GM12878 (cell line): ENCODE measurements around the gene RAET1E. TPM values are rescaled to one million over a fixed set of nuclear protein-coding genes. Genes with fewer than 3 reads are reported as not detected.

Source experiments
- ATAC-seq: fragments of 200-7000 bp; cut with Tn5 transposase; 3 replicates; pipeline ENCODE4 v1.9.1; 2020; ENCODE audit warnings: mild to moderate bottlenecking, moderate library complexity
- BruUV-seq: library from RNA; stranded (reverse); fragments of 400-500 nt; replicated peaks from 2 replicates; lab custom pipeline; 2021; lab: Mats Ljungman, UMichigan
- CTCF ChIA-PET: fragments of 300-600 bp; sonication (Branson Sonifier 250); formaldehyde crosslinking; extraction: SDS; loops from one replicate; lab custom pipeline; 2021; ENCODE audit warnings: inconsistent platforms; lab: Yijun Ruan, JAX
- POLR2A ChIA-PET: fragments of 350-600 bp; formaldehyde crosslinking; extraction: SDS; loops from one replicate; lab custom pipeline; 2021; ENCODE audit warnings: inconsistent platforms; lab: Charles Lee
- RAD21 ChIA-PET: fragments of 300-600 bp; sonication (Branson Sonifier 250); formaldehyde crosslinking; loops from one replicate; lab custom pipeline; 2023; ENCODE audit warnings: antibody characterized with exemption; ENCODE audit not compliant: unreplicated experiment; lab: Charles Lee
- SMC1A ChIA-PET: fragments of 300-600 bp; sonication (Branson Sonifier 250); formaldehyde crosslinking; loops from one replicate; lab custom pipeline; 2023; ENCODE audit not compliant: unreplicated experiment, uncharacterized antibody; lab: Charles Lee
- DNase-seq: peaks from one replicate; pipeline ENCODE4 v3.0.0-alpha.2; 2011; ENCODE audit warnings: low read depth, low spot score
- FAIRE-seq: peaks from 3 replicates; lab custom pipeline; 2011; peaks lifted over from hg19 to GRCh38; lab: Jason Lieb, UNC
- H2AFZ ChIP-seq: 2 replicates; pipeline ENCODE4 v1.6.0; 2011; ENCODE audit warnings: low read depth, low read length, control low read depth; ENCODE audit not compliant: control insufficient read depth
- H3K27ac ChIP-seq: 2 replicates; pipeline ENCODE4 v1.5.1; 2011; ENCODE audit warnings: control low read depth; ENCODE audit not compliant: control insufficient read depth, insufficient read depth
- H3K27me3 ChIP-seq, 2 experiments: replicated peaks in 1 of 2; 2 replicates each; pipeline versions ENCODE4 v1.6.0 to v1.6.1; 2011; ENCODE audit warnings: low read length in 1 of 2; ENCODE audit not compliant: control insufficient read depth in 2 of 2, insufficient read depth in 2 of 2
- H3K36me3 ChIP-seq, 2 experiments: 2 replicates each; pipeline ENCODE4 v1.5.1; 2011; ENCODE audit warnings: low read length in 1 of 2; ENCODE audit not compliant: control insufficient read depth in 2 of 2, insufficient read depth in 2 of 2
- H3K4me1 ChIP-seq: 2 replicates; pipeline ENCODE4 v1.6.1; 2011; ENCODE audit warnings: mild to moderate bottlenecking, low read length, moderate library complexity, mixed read lengths; ENCODE audit not compliant: control insufficient read depth, insufficient read depth
- H3K4me2 ChIP-seq: 2 replicates; pipeline ENCODE4 v1.6.0; 2011; ENCODE audit warnings: control low read depth; ENCODE audit not compliant: control insufficient read depth, insufficient read depth
- H3K4me3 ChIP-seq: fragments of 200-600 bp; sonication (generic); 2 replicates; pipeline ENCODE4 v1.5.1; 2016
- H3K79me2 ChIP-seq: 2 replicates; pipeline ENCODE4 v1.6.0; 2011; ENCODE audit warnings: low read length; ENCODE audit not compliant: control insufficient read depth, insufficient read depth
- H3K9ac ChIP-seq: 2 replicates; pipeline ENCODE4 v1.8.0; 2011; ENCODE audit warnings: low read length, control low read depth, mixed read lengths; ENCODE audit not compliant: control insufficient read depth, insufficient read depth
- H3K9me3 ChIP-seq: replicated peaks from 3 replicates; pipeline ENCODE4 v1.5.1; 2011; ENCODE audit warnings: mild to moderate bottlenecking, low read length; ENCODE audit not compliant: control insufficient read depth, insufficient read depth
- H4K20me1 ChIP-seq: 2 replicates; pipeline ENCODE4 v1.6.0; 2011; ENCODE audit not compliant: control insufficient read depth, insufficient read depth
- EGR1 ChIP-seq, 2 experiments: IDR thresholded peaks; 1 replicate in 1 of 2; 2 replicates in 1 of 2; pipeline ENCODE4 v1.6.1; 2011 to 2012; ENCODE audit warnings: low read depth in 2 of 2, low read length in 2 of 2, borderline replicate concordance in 1 of 2, mild to moderate bottlenecking in 1 of 2, moderate library complexity in 1 of 2
- HDAC2 ChIP-seq: fragments of 200-600 bp; sonication (generic); IDR thresholded peaks from 2 replicates; pipeline ENCODE4 v1.6.1; 2017
- HDGF ChIP-seq: fragments of 450-650 bp; IDR thresholded peaks from 2 replicates; pipeline ENCODE4 v1.6.1; 2016; ENCODE audit warnings: antibody characterized with exemption
- KAT2A ChIP-seq: conservative IDR thresholded peaks from 2 replicates; pipeline ENCODE4 v1.6.1; 2011; ENCODE audit warnings: low read depth, low read length; ENCODE audit not compliant: control insufficient read depth
- NFIC ChIP-seq: IDR thresholded peaks from 2 replicates; pipeline ENCODE4 v1.6.1; 2012; ENCODE audit warnings: low read depth, mild to moderate bottlenecking, inconsistent platforms, low read length, moderate library complexity
- RAD21 ChIP-seq: IDR thresholded peaks from 2 replicates; pipeline ENCODE4 v1.6.1; 2011; ENCODE audit warnings: mild to moderate bottlenecking, low read depth, low read length, moderate library complexity; ENCODE audit not compliant: insufficient read depth
- WGBS: methylation state at CpG from one replicate; pipeline ENCODE4 v1.1.6; 2016; ENCODE audit warnings: low lambda C conversion rate; ENCODE audit not compliant: insufficient replicate concordance, insufficient coverage; ENCODE audit errors: missing lambda C conversion rate; 5-methylcytosine and 5-hydroxymethylcytosine counted together
- in situ Hi-C: fragments of 300-500 bp; cut with MboI; formaldehyde crosslinking; loops from 9 replicates; pipeline ENCODE4 v1.14.3; 2018; ENCODE audit warnings: mixed read lengths
- intact Hi-C: fragments of 100-400 bp; cut with micrococcal nuclease; formaldehyde crosslinking; loops from one replicate; pipeline ENCODE4 v1.14.2; 2022; ENCODE audit not compliant: unreplicated experiment
- polyA plus RNA-seq, 11 experiments: library from polyadenylated mRNA; depleted of rRNA in 4 of 11; unstranded in 6 of 11; stranded (reverse) in 5 of 11; fragments of >200 nt; fragmentation: Nextera tagmentation in 4 of 11; fragmentation: Illumina TruSeq in 1 of 11; extraction: Ambion mirVana in 4 of 11; extraction: Trizol in 1 of 11; gene quantifications; 1 replicate in 1 of 11; 2 replicates in 10 of 11; pipeline versions ENCODE4 v1.2.1 to v1.2.3, GENCODE V29; 2011 to 2016; ENCODE audit warnings: inconsistent platforms in 2 of 11, missing spikeins in 2 of 11, low read depth in 1 of 11
- total RNA-seq, 4 experiments: library from RNA; depleted of rRNA in 3 of 4; stranded (reverse); fragments of >200 nt in 3 of 4; fragmentation: Illumina TruSeq in 1 of 4; extraction: Trizol in 1 of 4; gene quantifications; 2 replicates each; pipeline versions ENCODE4 v1.2.1 to v1.2.3, GENCODE V29; 2013 to 2021
- TF ChIP-seq, protein P1 (sequence below): IDR thresholded peaks from 2 replicates; pipeline ENCODE4 v1.6.1; 2011; ENCODE audit warnings: borderline replicate concordance, low read depth, mild to moderate bottlenecking, moderate library complexity, low read length; ENCODE audit not compliant: insufficient read depth, poor library complexity, severe bottlenecking
- TF ChIP-seq, protein P2 (sequence below): IDR thresholded peaks from 2 replicates; pipeline ENCODE4 v1.6.1; 2012; ENCODE audit warnings: mild to moderate bottlenecking, low read depth, low read length

RAET1E gene
- total and polyA plus RNA-seq, 10 of the 15 experiments (the other 5 are each of a cell fraction or from before 2014, with no cell fraction given): not detected

DNA sequence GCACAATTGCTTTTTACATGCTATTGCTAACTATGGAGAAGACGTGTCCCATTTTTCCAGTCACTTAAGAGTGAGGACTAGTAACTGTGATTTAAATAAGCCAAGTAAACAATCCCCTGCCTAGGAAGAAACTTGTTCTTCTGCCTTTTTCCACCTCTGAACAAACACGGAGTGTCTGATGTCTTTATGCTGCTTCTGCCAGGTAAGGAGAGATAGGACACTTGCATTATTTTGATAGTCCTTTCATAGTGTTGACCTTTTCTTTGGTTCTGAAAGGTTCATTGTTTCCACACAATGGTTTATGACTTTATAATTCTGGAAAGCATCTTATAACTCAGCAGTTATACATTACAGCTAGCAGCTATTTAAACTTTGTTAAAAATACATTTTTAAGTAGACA lies 42.2 kb downstream of the RAET1E start:
- Histone ChIP-seq H3K27me3 (peaks cover 4 to 6% of the 10 kb centered on the region in 2 experiments; a peak in 3 of 4 replicates), H3K79me2 (no peaks in the 10 kb centered on the region), H3K4me1 (peaks cover 7% of the 10 kb centered on the region), H2AFZ (no peak overlapping the region)
- no peak for DNase-seq
- intact Hi-C loops (no loop called here), in situ Hi-C loops (no loop called here)
- BruUV-seq: no TSS peak
- TF ChIP-seq HDAC2 (no peak), EGR1 (IDR thresholded peaks at IDR 0.05; ENCODE audit: borderline replicate concordance in 1 of 2, low read depth in 2 of 2, low read length in 2 of 2) (no peak), RAD21 (no peak), NFIC (no peak), HDGF (no peak), KAT2A (no peak)
- TF ChIP-seq, protein P1, sequence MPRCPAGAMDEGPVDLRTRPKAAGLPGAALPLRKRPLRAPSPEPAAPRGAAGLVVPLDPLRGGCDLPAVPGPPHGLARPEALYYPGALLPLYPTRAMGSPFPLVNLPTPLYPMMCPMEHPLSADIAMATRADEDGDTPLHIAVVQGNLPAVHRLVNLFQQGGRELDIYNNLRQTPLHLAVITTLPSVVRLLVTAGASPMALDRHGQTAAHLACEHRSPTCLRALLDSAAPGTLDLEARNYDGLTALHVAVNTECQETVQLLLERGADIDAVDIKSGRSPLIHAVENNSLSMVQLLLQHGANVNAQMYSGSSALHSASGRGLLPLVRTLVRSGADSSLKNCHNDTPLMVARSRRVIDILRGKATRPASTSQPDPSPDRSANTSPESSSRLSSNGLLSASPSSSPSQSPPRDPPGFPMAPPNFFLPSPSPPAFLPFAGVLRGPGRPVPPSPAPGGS: no peak
- TF ChIP-seq, protein P2, sequence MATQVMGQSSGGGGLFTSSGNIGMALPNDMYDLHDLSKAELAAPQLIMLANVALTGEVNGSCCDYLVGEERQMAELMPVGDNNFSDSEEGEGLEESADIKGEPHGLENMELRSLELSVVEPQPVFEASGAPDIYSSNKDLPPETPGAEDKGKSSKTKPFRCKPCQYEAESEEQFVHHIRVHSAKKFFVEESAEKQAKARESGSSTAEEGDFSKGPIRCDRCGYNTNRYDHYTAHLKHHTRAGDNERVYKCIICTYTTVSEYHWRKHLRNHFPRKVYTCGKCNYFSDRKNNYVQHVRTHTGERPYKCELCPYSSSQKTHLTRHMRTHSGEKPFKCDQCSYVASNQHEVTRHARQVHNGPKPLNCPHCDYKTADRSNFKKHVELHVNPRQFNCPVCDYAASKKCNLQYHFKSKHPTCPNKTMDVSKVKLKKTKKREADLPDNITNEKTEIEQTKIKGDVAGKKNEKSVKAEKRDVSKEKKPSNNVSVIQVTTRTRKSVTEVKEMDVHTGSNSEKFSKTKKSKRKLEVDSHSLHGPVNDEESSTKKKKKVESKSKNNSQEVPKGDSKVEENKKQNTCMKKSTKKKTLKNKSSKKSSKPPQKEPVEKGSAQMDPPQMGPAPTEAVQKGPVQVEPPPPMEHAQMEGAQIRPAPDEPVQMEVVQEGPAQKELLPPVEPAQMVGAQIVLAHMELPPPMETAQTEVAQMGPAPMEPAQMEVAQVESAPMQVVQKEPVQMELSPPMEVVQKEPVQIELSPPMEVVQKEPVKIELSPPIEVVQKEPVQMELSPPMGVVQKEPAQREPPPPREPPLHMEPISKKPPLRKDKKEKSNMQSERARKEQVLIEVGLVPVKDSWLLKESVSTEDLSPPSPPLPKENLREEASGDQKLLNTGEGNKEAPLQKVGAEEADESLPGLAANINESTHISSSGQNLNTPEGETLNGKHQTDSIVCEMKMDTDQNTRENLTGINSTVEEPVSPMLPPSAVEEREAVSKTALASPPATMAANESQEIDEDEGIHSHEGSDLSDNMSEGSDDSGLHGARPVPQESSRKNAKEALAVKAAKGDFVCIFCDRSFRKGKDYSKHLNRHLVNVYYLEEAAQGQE: no peak
- TF ChIP-seq, all 136 proteins: peak for 0
- FAIRE-seq (no peak), ATAC-seq (no peak)
- RAD21 ChIA-PET: no interaction called here
- SMC1A ChIA-PET: no interaction called here
- WGBS: 14% methylated on average over 2 of the region's 2 CpGs
- Histone ChIP-seq H3K27ac (no peak overlapping the region), H3K4me3 (no peak overlapping the region), H3K4me2 (no peak overlapping the region), H3K9ac (no peak overlapping the region), H3K36me3 (no peaks in the 10 kb centered on the region), H4K20me1 (no peaks in the 10 kb centered on the region), H3K9me3 (no peaks in the 10 kb centered on the region)
- CTCF ChIA-PET: interaction anchor here (1.4 kb wide), 1 partner anchor 19 kb away, joined by 3 read pairs; no protein-coding TSS in a partner anchor
- POLR2A ChIA-PET: no interaction called here
